HG03064 (cell line): Measurements from ENCODE around the gene CTSD.

Experiments used
- ATAC-seq: cut with Tn5 transposase; IDR thresholded peaks from one replicate; pipeline ENCODE4 v1.9.1; 2021; ENCODE audit warnings: low read depth; ENCODE audit not compliant: unreplicated experiment

Gene CTSD

DNA sequence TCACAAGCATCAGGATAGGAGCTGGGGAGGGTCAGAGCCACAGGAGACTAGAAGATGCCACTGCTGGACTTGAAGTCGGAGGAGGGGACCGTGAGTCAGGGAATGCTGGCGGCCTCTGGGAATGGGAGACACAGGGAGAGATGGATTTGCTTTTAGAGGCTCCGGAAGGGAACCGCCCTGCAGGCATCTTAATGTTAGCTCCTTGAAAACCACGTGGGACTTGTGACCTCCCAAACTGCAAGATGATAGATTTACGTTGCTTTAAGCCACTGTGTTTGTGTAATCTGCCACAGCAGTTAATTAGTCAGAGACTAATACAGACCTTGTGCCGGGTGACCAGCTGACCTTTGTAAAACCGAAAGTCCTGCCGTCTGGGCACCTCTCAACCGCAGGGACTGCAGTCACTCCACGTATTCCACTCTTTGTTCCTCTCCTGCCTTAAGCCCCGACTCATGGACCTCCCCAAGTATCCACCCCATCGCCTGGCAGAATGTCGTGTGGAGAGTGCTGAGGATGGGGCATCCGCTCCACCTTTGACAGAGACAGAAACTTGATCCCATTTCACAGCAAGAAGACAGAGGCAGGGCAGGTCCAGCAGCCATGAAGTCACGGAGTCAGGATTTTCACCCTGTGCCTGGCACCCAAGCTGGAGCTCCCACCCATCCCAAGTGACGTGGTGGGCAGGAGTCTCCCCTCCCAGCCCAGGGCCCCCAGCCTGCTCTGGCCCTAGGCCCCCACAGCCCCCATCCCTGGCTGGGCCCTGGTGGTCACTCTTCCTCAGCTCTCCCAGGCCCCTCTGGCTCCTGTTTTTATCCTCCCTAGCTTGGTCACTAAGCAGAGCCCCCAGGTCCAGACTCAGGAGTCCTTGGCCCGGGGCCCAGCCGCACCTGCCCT lies 19.4 kb upstream of the CTSD start:
- no peak for ATAC-seq

DNA sequence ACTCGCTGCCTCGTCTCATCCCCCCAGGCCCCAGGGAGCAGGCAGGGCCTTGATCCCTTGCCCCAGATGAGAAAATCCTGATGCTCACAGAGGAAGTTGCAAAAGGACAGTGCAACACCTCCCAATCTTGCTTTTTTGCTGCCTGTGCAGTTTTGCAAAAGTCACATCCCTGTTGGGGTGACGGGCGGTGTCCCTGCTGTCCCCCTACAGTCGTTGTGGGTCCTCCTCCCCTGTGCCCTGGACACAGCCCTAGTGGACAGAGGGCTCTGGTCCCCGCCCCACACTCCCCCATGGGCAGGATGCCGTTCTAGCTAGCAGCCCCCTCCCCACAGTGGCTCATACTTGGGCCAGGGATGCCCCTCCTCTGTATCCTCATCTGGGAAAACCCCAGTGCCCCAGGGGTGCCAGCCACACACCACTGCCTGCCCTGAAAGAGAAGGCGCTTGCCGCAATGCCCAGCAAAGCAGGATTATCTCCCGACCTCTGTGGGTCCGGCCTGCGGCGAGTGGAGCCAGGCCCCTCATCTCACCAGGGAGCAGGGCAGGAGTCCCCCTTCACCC lies 18.4 kb upstream of the CTSD start:
- ATAC-seq = no peak

DNA sequence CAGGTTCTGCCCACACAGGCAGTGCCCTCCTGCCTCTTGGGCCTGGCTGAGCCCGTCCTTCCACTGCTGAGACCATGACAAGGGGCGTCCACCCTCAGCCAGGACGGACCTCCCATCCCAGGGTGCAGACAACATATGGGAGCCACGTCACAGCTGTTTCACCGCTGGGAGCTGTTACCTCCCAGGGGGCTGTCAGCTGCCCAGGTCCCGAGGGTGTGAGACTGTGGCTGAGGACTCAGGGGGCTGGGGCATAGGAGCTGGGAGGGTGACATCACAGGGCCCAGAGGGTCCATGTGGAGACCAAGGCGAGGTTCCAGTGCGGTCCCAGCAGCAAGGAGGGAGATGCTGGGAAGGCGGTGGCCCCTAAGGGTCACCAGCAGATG lies 17.9 kb upstream of the CTSD start:
- ATAC-seq = no peak

DNA sequence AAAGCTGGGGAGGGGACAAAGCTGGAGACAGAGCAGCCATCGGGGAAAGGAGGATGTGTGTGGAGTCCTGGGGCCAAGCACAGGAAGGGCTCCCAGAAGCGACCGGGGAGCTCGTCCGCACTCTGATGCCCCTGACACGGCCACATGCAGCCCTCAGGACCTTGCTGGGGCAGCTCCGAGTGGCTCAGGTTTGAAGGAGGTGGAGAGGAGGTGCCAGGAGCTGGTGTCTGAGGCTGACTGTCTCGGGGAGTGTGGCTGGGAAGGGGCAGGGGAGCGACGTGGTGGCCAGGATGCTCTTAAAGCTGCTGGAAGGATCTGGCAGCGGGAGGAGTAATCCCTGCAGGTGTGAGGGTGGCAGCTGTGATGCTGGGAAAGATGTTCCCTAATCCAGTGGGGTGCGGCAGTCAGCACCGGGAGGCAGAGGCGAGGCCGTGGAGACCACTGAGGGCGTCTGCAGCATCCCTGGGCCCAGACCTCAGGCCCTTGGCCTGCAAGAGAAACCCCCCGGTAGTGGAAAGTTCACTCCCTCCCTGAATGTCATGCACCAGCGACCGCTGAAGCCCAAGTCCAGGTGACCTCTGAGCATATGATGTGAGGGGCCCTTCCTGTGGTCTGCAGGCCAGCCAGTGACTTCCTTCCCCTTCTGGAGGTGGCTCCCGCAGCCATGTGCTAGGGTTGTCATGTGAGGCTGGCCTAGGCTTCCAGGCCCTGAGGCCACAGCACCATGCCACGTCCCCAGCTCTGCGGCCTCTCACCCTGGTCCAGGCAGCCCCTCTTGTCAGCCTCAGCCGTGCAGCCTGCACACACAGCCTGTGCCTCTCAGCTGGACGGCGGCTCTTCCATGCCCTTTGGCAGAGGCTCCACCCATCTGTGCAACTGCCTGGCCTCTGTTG lies 17.2 kb upstream of the CTSD start:
- ATAC-seq = no peak

DNA sequence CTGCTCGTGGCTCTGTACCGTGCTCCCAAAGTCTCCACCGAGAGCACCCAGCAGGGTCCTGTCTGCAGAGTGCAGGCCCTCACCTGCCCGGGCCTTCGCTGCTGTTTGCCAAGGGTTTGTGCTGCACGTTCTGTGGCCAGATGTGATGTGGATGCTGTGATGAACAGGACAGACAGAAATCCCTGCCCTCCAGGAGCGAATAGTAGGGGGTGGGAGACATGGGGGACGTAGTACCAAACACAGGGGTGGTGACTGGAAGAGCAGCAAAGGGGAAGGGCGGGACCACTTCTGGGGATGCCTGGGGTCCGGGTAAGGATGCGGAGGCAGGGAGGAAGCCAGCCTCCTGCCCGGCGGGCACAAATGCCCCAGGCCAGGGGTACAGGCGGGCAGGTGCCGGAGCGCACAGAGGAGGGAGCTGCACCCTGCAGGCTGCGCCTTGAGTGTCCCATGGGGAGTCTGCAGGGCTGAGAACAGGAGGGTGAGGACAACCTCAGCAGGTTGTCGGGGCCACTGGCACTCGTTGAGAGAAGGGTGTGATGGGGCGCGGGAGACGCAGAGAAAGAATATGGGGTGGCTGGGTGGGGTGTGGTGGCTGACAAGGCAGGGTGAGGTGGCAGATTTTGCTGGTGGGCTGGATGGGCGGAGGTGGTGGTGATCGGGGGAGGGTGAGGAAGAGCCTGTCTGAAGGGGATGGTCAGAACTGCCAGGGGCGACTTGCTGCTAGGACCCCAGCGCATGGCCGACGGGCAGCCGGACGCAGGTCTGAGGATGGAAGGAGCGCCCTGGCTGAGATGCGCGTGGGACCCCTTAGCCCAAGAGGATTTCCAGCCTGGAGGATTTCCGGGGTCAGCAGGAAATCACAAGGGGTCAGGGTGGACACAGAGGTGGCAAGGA lies 16.3 kb upstream of the CTSD start:
- ATAC-seq = no peak

DNA sequence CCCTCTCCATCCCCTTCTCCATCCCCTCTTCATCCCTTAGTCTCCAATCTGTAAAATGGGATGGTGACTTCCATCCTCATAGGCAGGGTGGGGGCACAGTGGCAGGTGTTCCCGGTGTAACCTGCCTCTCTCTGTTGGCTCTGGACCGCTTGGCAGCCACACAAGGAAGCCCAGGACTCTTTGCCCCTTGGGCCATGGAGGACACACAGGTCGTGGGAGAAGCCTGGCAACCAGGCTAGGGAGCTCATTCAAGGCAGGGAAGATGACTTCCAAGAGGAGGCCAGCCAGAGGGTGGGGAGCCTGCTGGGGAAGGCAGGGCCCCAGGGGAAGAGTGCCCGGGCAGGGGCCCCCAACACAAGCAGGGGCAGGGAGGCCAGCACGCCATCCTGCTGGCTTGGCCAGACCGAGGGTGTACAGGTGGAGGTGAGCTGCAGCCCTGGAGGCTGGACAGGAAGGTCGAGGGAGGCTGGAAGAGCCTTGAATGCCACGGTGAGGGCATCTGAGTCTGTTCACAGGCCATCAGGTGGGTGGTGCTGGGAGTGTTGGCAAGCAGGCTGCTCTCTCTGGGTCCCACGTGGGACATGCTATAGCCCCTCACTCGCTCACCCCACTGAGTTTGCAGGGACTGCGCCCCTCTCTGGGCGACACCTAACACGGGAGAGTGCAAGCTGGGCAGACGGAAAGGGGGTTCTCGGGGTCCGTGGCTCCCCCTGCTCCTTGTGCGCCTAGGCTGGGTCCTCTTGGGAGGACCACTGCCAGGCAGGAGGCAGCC lies 15.5 kb upstream of the CTSD start:
- no peak for ATAC-seq

DNA sequence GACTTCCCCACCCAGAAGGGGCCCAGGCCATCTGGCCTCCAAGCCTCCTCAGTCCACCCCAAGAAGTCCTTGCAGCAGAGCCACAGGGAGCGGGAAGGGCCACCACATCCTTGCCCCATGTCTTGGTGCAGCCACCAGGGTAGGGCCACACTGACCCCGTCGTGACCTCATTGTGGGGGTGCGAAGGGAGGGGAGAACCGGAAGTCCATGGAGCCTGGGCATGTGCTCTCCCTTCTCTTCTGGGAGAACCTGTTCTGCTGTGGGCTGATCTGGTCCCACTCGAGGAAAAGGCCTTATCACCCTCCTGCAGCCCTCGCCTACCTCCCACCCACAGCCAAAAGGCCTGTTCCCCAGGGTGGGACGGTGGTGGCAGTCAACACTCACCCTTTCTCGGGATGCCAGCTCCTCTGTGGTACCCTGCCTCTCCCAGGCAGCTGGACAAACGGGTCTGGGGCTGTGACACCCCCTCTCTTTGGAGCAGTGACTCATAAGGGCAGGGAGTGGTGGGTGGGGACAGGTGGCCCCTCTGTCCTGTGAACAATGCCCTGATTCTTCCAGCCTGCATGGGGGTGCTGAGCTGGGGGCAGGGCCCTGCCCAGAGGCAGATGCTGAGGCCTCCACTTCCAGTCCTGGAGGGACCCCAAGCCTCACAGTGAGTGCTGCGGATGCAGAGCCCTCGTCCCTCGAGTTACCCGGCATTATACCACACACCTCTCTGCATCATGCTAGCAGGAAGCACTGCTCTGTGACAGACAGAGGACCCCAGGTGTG lies 14.6 kb upstream of the CTSD start:
- ATAC-seq = no peak

DNA sequence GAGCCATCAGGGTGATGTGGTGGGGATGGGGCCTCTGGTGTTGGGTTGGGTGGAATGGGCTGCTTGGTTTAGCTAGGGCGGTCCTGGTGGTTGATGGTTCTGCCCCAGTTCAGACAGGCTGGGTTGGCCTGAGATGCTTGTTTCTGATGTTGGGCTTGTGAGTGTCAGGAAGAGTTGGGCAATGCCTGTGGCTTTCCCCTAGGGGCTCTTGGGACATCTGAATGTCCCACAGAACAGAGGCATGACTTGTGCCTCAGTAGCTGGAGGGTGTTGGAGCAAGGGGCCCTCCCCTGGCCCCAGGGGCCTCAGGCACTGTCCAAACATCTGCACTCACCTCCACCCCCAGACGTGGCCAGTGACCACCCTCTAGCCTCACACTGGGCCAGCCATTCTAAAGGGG lies 14.0 kb upstream of the CTSD start:
- no peak for ATAC-seq

DNA sequence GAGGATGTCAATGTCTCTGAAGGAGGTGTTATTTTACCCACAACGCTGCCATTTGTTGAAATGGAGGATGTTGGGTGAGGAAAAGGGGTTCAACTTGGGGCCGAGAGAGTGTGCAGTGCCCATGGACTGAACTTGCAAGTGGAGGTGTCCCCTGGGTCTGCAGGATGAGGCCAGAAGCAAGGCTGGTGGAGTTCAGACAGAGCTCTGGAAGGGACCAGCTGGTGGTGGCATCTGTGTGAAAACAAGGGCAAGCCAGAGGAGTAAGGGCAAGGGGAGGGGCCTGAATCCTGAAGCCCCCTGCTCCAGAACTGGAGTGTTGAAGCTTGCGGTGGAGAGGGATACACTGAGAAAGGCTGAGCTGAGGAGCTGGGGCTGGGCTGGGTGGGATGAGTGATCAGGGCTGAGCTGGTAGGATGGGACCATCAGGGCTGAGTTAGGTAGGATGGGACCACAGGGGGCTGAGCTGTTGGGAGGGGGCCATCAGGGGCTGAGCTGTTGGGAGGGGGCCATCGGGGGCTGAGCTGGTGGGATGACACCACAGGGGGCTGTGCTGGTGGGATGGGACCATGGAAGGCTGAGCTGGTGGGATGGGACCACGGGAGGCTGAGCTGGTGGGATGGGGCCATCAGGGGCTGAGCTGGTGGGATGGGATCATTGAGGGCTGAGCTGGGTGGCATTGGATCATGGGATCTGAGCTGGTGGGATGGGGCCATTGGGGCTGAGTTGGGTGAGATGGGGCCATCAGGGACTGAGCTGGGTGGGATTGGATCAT lies 13.4 kb upstream of the CTSD start:
- no peak for ATAC-seq

DNA sequence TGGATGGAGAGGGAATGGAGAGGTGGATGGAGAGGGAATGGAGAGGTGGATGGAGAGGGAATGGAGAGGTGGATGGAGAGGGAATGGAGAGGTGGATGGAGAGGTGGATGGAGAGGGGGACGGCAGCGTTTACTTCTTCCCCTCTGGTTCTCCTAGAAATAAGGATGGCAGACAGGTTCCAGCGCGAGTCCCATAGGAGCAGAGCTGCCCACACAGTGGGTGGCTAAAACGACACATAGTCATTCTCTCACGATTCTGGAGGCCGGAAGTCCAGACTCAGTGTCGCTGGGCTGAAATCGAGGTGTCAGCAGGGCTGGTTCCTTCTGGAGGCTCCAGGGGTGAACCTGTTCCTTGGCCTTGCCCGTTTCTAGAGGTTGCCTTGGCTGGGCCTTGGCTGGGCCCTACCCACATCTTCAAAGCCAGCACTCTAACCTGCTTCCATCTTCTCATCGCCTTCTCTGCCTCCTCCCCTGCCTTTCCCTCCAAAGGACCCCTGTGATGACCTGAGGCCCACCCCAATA lies 12.7 kb upstream of the CTSD start:
- ATAC-seq = no peak

DNA sequence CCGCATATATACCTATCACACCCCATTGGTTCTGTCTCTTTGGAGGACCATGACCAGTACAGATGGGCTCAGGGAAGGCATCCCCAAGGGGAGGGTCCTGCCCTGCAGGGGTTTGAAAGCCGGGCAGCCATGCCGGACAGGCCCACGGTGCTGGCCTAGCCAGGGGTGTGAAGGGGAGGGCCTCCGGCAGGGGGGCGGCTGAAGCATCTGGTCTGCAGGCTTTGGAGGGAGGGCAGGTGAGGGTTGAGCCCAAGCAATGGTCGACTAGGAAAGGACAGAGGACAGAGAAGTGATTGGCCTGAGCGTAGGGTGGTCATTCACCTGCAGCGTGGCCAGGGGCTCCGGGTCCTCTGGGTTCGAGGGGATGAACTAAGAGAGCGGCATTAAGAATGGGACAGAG lies 11.2 kb upstream of the CTSD start:
- ATAC-seq = no peak

DNA sequence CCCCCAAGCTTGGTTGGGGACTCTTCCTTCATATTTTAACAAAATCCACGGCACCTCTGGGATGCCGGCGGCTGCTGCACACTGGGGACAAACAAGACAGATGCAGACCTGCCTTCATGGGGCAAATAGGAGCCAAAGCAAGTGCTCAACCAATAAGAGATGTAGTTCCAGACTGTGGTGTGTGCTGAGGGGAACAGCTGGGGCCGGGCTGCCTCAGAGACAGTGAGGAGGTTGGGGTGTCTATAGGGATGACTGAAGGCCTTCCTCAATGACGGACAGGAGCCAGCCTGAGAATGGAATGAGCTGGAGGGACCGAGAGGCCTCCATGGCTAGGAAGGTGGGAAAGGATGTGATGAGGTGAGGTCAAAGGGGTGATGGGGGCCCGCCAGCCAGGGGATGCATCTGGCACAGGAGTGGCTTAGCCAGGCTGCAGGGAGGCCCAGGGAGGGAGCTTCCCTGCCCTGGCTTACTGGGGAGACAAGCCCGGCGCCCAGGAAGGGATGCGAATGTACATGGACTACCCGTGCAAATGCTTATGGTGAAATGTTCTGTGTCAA lies 10.3 kb upstream of the CTSD start:
- no peak for ATAC-seq

DNA sequence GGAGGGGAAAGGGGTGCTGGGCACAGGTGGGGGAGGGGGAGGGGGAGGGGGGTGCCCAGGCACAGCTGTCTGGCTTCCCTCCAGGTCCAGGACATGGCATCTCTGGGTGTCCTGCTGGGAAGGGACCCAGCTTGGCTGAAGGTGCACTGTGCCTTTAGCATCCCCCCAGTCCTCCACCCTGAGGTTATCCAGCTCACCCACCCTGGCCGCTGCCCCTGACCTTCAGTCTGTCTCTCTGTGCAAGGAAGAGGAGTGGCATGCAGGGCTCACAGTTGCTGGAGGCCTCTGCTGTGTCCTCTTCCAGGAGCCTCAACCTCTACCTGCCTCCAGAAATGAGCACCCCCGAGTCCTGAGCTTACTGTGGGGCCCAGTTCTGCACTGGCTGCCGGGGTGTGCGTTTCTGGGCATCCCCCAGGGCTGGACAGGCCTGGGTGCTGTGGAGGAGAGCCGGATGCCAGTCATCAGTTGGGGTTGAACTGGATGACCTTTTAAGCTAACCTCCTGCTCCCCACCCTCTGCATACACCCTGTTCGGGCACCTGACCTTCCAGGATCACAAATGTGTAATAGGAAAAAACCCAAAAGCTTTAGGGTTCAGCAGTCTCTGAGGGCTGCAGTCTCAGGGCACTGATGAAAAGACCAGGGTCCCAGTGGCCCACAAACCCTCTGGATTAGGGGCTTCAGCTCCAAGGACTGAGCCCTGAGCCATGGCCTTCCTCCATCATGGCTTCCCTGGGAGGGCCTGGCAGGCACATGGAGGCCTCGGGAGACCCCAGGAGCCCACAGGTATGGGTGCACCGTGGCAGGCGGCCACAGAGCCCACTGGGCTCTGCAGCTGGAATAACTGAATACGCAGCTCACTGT lies 9.6 kb upstream of the CTSD start:
- ATAC-seq = no peak

DNA sequence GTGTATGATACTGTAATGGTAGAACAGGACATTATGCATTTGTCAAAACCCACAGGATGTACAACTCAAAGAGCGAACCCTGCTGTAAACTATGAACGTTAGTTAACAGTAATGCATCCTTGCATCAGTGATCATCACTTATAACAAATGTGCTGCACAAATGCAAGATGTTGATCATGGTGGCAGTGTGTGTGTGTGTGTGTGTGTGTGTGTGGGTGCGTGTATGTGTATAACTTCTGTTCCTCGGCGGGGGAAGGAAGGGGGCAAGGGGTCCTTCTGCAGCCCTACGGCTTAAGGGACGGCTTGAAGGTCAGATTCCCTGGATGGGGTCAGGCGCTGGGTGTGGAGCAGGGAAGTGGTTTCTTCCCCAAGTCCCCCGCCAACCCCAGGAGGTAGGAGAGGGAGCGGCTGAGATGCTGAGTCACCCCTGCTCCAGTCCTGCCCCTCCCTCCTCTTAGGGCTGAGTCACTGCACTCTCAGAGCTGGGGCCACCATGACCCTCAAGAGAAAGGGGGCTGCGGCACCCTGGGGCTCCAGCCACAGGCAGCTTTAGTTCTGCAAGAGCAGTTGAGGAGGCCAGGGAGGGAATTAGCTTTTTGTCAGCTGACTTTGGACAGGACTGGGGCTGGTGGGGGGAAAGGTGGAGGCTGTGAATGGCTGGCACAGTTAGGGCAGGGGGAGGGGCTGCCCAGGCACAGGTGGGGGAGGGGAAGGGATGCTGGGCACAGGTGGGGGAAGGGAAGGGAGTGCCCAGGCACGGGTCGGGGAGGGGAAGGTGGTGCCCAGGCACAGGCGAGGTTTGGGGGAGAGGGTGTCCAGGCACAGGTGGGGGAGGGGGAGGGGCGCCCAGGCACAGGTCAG lies 8.8 kb upstream of the CTSD start:
- no peak for ATAC-seq

DNA sequence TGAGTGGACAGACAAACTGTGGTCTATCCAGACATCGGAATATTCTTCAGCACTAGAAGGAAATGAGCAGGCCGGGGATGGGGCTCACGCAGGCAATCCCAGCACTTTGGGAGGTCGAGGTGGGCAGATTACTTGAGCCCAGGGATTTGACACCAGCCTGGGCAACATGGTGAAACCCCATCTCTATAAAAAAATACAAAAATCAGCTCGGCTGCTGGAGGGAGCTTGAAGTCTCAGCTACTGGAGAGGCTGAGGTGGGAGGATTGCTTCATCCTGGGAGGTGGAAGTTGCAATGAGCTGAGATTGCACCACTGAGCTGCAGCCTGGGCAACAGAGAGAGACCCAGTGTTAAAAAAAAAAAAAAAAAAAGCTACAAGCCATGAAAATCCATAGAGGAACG lies 8.0 kb upstream of the CTSD start:
- ATAC-seq = no peak

DNA sequence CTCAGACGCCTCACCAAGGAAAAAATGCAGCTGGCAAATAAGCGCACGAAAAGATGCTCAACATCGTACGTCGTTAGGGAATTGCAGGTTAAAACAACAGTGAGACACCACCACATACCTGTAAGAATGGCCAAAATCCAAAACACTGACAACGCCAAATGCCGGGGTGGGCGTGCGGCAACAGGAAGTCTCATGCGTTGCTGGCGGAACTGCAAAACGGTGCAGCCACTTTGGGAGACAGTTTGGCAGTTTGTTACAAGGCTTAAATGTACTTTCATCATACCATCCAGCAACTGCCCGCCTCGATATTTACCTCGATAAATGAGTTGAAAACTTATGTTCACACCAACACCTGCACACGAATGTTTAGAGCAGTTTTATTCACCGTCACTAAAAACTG lies 7.5 kb upstream of the CTSD start:
- no peak for ATAC-seq
